Hepatocyte (in vitro differentiated cells): Measurements from ENCODE around the gene ABCB7.

Experiments
- CTCF ChIP-seq: fragments of 200-600 bp; sonication (generic); IDR thresholded peaks from 2 replicates; pipeline ENCODE4 v1.5.1; 2016; ENCODE audit warnings: antibody characterized with exemption, mild to moderate bottlenecking; ENCODE audit not compliant: poor library complexity
- EZH2 ChIP-seq: fragments of 200-600 bp; sonication (generic); IDR thresholded peaks from 2 replicates; pipeline ENCODE4 v1.6.1; 2016; ENCODE audit warnings: antibody characterized with exemption, mild to moderate bottlenecking, borderline replicate concordance
- EZH2phosphoT487 ChIP-seq: fragments of 200-600 bp; sonication (generic); IDR thresholded peaks from one replicate; pipeline ENCODE4 v1.6.1; 2018; ENCODE audit warnings: antibody characterized with exemption, mild to moderate bottlenecking, low read depth, moderate library complexity; ENCODE audit not compliant: unreplicated experiment, severe bottlenecking

- TF ChIP-seq CTCF (no peak), EZH2 (no peak), EZH2phosphoT487 (no peak)
Observed at GRCh38 chrX:75067931-75068330, 88.2 kb downstream of the ABCB7 start.
